GM23338 (cell line): Measurements from ENCODE around the gene TMEM138. TPM values are rescaled to one million over a fixed set of nuclear protein-coding genes. Genes with fewer than 3 reads are reported as not detected.

ENCODE experiments used
- ATAC-seq: fragments of 200-7000 bp; cut with Tn5 transposase; 3 replicates; pipeline ENCODE4 v1.9.1; 2020
- DNase-seq: peaks from one replicate; pipeline ENCODE4 v3.0.0-alpha.2; 2015; ENCODE audit warnings: low spot score
- H2AFZ ChIP-seq: fragments of 200-600 bp; sonication (generic); 2 replicates; pipeline ENCODE4 v1.8.0; 2016; ENCODE audit warnings: antibody characterized with exemption, mild to moderate bottlenecking, moderate library complexity
- H3F3A ChIP-seq: fragments of 200-600 bp; sonication (generic); replicated peaks from 2 replicates; pipeline ENCODE4 v1.8.0; 2017; ENCODE audit warnings: antibody characterized with exemption, mixed run types, low read depth
- H3K27ac ChIP-seq: fragments of 200-600 bp; sonication (generic); 2 replicates; pipeline ENCODE4 v1.6.1; 2016; ENCODE audit warnings: low read depth
- H3K27me3 ChIP-seq: fragments of 200-600 bp; sonication (generic); 2 replicates; pipeline ENCODE4 v1.8.0; 2016; ENCODE audit warnings: mild to moderate bottlenecking, mixed run types, moderate library complexity; ENCODE audit not compliant: insufficient read depth
- H3K36me3 ChIP-seq: fragments of 200-600 bp; sonication (generic); 2 replicates; pipeline ENCODE4 v1.8.0; 2016; ENCODE audit warnings: mild to moderate bottlenecking; ENCODE audit not compliant: insufficient read depth
- H3K4me1 ChIP-seq: fragments of 200-600 bp; sonication (generic); 2 replicates; pipeline ENCODE4 v1.8.0; 2016; ENCODE audit warnings: mild to moderate bottlenecking, moderate library complexity; ENCODE audit not compliant: insufficient read depth
- H3K4me2 ChIP-seq: fragments of 200-600 bp; sonication (generic); 2 replicates; pipeline ENCODE4 v1.7.1; 2017; ENCODE audit warnings: mixed run types
- H3K4me3 ChIP-seq: fragments of 200-600 bp; sonication (generic); 2 replicates; pipeline ENCODE4 v1.6.1; 2016; ENCODE audit warnings: mixed run types
- H3K79me2 ChIP-seq: fragments of 200-600 bp; sonication (generic); replicated peaks from 2 replicates; pipeline ENCODE4 v1.8.0; 2017; ENCODE audit warnings: mild to moderate bottlenecking; ENCODE audit not compliant: insufficient read depth
- H3K9me2 ChIP-seq: fragments of 200-600 bp; sonication (generic); 2 replicates; pipeline ENCODE4 v1.8.0; 2017; ENCODE audit not compliant: insufficient read depth
- H4K20me1 ChIP-seq: fragments of 200-600 bp; sonication (generic); replicated peaks from 2 replicates; pipeline ENCODE4 v1.8.0; 2017; ENCODE audit warnings: mild to moderate bottlenecking; ENCODE audit not compliant: insufficient read depth
- H3K27ac Mint-ChIP-seq: 2 replicates; pipeline ENCODE4 v1.8.0; 2020; ENCODE audit warnings: inconsistent platforms, mild to moderate bottlenecking, moderate library complexity, mixed read lengths
- H3K27me3 Mint-ChIP-seq: 3 replicates; pipeline ENCODE4 v1.8.0; 2022; ENCODE audit warnings: low read depth, mild to moderate bottlenecking, moderate library complexity, mixed read lengths, inconsistent platforms; ENCODE audit not compliant: insufficient read depth, poor library complexity
- H3K36me3 Mint-ChIP-seq: 3 replicates; pipeline ENCODE4 v1.8.0; 2021; ENCODE audit warnings: low read depth, mild to moderate bottlenecking, inconsistent platforms, moderate library complexity, mixed read lengths
- H3K4me1 Mint-ChIP-seq: 3 replicates; pipeline ENCODE4 v1.8.0; 2020; ENCODE audit warnings: mild to moderate bottlenecking, inconsistent platforms, mixed read lengths
- H3K4me3 Mint-ChIP-seq: 3 replicates; pipeline ENCODE4 v1.8.0; 2021; ENCODE audit warnings: moderate library complexity, mild to moderate bottlenecking, inconsistent platforms, mixed read lengths
- H3K9me3 Mint-ChIP-seq: 3 replicates; pipeline ENCODE4 v1.8.0; 2020; ENCODE audit warnings: moderate library complexity, mild to moderate bottlenecking, inconsistent platforms, mixed read lengths
- CREB1 ChIP-seq: fragments of 250-450 bp; sonication (Bioruptor Pico); IDR thresholded peaks from 2 replicates; pipeline ENCODE4 v1.5.0; 2020; ENCODE audit warnings: low read depth, mild to moderate bottlenecking, moderate library complexity
- EZH2 ChIP-seq: fragments of 200-600 bp; sonication (generic); IDR thresholded peaks from one replicate; pipeline ENCODE4 v1.8.0; 2017; ENCODE audit warnings: antibody characterized with exemption, mild to moderate bottlenecking, low read depth; ENCODE audit not compliant: unreplicated experiment
- JUNB ChIP-seq: IDR thresholded peaks from one replicate; pipeline ENCODE4 v1.6.1; 2016; ENCODE audit warnings: antibody characterized with exemption; ENCODE audit not compliant: unreplicated experiment
- NANOG ChIP-seq: IDR thresholded peaks from 2 replicates; pipeline ENCODE4 v1.6.1; 2016; ENCODE audit warnings: antibody characterized with exemption, borderline replicate concordance
- POLR2AphosphoS5 ChIP-seq: IDR thresholded peaks from 2 replicates; pipeline ENCODE4 v1.6.1; 2016; ENCODE audit warnings: antibody characterized with exemption, low read depth
- STAT1 ChIP-seq: IDR thresholded peaks from one replicate; pipeline ENCODE4 v1.6.1; 2016; ENCODE audit warnings: antibody characterized with exemption; ENCODE audit not compliant: unreplicated experiment
- ZNF114 ChIP-seq: fragments of 250-450 bp; sonication (Bioruptor Pico); IDR thresholded peaks from 2 replicates; pipeline ENCODE4 v1.5.0; 2020; ENCODE audit warnings: mild to moderate bottlenecking, moderate library complexity
- ZNF331 ChIP-seq: fragments of 250-450 bp; sonication (Bioruptor Pico); IDR thresholded peaks from 2 replicates; pipeline ENCODE4 v1.5.0; 2020; ENCODE audit warnings: low read depth, mild to moderate bottlenecking, moderate library complexity
- polyA plus RNA-seq: library from polyadenylated mRNA; unstranded; fragments of >200 nt; fragmentation: Nextera tagmentation; extraction: Ambion mirVana; gene quantifications from 2 replicates; pipeline ENCODE4 v1.2.1, GENCODE V29; 2016
- total RNA-seq: library from RNA; depleted of rRNA; stranded (reverse); fragments of >200 nt; shearing (Covaris generic); gene quantifications from 2 replicates; pipeline ENCODE4 v1.2.3, GENCODE V29; 2014
- TF ChIP-seq, protein P1 (sequence below): IDR thresholded peaks from 2 replicates; pipeline ENCODE4 v1.6.1; 2016; ENCODE audit warnings: antibody characterized with exemption
- TF ChIP-seq, protein P2 (sequence below): IDR thresholded peaks from one replicate; pipeline ENCODE4 v1.6.1; 2018; ENCODE audit warnings: antibody characterized with exemption; ENCODE audit not compliant: unreplicated experiment
- TF ChIP-seq, protein P3 (sequence below): fragments of 250-450 bp; sonication (Bioruptor Pico); IDR thresholded peaks from 2 replicates; pipeline ENCODE4 v1.5.0; 2020; ENCODE audit warnings: mild to moderate bottlenecking, moderate library complexity

Gene TMEM138
- total and polyA plus RNA-seq, 2 experiments from 2014 or later = 30.2 to 32.1 TPM

DNA sequence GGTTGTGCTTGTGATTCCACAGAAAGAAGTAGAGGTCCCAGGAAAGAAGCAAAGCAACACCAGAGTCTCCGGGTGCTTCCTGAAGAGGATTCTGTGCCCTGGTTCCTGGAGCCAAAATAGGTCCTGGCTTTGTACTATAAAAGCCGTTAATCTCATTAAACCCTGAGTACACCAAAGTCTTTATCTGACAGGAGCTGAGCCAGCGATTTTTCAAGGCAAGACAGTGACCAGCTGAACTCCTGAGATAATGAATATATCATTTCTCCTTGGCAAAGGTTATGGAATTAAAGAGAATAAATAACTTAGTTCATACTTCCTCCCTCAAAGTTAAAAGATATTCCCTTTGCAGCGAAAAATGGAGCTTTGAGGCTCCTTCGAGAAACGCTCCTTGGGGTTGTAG, 5.2 kb downstream of the TMEM138 start (continued):
- TF ChIP-seq NANOG = no peak
- TF ChIP-seq, protein P1, sequence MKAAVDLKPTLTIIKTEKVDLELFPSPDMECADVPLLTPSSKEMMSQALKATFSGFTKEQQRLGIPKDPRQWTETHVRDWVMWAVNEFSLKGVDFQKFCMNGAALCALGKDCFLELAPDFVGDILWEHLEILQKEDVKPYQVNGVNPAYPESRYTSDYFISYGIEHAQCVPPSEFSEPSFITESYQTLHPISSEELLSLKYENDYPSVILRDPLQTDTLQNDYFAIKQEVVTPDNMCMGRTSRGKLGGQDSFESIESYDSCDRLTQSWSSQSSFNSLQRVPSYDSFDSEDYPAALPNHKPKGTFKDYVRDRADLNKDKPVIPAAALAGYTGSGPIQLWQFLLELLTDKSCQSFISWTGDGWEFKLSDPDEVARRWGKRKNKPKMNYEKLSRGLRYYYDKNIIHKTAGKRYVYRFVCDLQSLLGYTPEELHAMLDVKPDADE = no peak
- TF ChIP-seq ZNF114 (CRISPR knock-in tag) = no peak
- no peak for TF ChIP-seq POLR2AphosphoS5

DNA sequence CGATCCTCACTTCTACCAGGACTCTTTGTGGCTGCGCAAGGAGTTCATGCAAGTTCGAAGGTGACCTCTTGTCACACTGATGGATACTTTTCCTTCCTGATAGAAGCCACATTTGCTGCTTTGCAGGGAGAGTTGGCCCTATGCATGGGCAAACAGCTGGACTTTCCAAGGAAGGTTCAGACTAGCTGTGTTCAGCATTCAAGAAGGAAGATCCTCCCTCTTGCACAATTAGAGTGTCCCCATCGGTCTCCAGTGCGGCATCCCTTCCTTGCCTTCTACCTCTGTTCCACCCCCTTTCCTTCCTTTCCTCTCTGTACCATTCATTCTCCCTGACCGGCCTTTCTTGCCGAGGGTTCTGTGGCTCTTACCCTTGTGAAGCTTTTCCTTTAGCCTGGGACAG, 6.5 kb downstream of the TMEM138 start:
- H3K36me3 ChIP-seq = peaks cover 53% of the 10 kb centered on the region
- no peak overlapping the region for H3K27ac ChIP-seq
- Mint-ChIP-seq H3K9me3 (peaks cover 31% of the 10 kb centered on the region), H3K4me1 (peaks cover 2% of the 10 kb centered on the region; the same call in 1 of the 3 replicates), H3K27me3 (peaks cover 5% of the 10 kb centered on the region), H3K4me3 (no peak overlapping the region; the same call in 2 of the 3 replicates), H3K36me3 (peaks cover 93% of the 10 kb centered on the region), H3K27ac (no peak overlapping the region)
- no peak overlapping the region for H3K4me2 ChIP-seq
- H4K20me1 ChIP-seq = peaks cover 9% of the 10 kb centered on the region
- no peak overlapping the region for H2AFZ ChIP-seq
- no peaks in the 10 kb centered on the region for H3K4me1 ChIP-seq
- H3K79me2 ChIP-seq = peaks cover 7% of the 10 kb centered on the region
- DNase-seq = no peak
- H3K9me2 ChIP-seq = no peaks in the 10 kb centered on the region
- no peak for ATAC-seq
- H3K27me3 ChIP-seq = no peaks in the 10 kb centered on the region
- H3K4me3 ChIP-seq = no peak overlapping the region
- peaks cover 8% of the 10 kb centered on the region; the same call in 1 of the 2 replicates for H3F3A ChIP-seq
- TF ChIP-seq ZNF114 (CRISPR knock-in tag) (no peak), CREB1 (CRISPR knock-in tag) (no peak), NANOG (no peak), POLR2AphosphoS5 (no peak), EZH2 (no peak), STAT1 (no peak), JUNB (no peak), ZNF331 (CRISPR knock-in tag) (no peak)
- TF ChIP-seq, protein P2, sequence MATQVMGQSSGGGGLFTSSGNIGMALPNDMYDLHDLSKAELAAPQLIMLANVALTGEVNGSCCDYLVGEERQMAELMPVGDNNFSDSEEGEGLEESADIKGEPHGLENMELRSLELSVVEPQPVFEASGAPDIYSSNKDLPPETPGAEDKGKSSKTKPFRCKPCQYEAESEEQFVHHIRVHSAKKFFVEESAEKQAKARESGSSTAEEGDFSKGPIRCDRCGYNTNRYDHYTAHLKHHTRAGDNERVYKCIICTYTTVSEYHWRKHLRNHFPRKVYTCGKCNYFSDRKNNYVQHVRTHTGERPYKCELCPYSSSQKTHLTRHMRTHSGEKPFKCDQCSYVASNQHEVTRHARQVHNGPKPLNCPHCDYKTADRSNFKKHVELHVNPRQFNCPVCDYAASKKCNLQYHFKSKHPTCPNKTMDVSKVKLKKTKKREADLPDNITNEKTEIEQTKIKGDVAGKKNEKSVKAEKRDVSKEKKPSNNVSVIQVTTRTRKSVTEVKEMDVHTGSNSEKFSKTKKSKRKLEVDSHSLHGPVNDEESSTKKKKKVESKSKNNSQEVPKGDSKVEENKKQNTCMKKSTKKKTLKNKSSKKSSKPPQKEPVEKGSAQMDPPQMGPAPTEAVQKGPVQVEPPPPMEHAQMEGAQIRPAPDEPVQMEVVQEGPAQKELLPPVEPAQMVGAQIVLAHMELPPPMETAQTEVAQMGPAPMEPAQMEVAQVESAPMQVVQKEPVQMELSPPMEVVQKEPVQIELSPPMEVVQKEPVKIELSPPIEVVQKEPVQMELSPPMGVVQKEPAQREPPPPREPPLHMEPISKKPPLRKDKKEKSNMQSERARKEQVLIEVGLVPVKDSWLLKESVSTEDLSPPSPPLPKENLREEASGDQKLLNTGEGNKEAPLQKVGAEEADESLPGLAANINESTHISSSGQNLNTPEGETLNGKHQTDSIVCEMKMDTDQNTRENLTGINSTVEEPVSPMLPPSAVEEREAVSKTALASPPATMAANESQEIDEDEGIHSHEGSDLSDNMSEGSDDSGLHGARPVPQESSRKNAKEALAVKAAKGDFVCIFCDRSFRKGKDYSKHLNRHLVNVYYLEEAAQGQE = no peak
- TF ChIP-seq, protein P3, sequence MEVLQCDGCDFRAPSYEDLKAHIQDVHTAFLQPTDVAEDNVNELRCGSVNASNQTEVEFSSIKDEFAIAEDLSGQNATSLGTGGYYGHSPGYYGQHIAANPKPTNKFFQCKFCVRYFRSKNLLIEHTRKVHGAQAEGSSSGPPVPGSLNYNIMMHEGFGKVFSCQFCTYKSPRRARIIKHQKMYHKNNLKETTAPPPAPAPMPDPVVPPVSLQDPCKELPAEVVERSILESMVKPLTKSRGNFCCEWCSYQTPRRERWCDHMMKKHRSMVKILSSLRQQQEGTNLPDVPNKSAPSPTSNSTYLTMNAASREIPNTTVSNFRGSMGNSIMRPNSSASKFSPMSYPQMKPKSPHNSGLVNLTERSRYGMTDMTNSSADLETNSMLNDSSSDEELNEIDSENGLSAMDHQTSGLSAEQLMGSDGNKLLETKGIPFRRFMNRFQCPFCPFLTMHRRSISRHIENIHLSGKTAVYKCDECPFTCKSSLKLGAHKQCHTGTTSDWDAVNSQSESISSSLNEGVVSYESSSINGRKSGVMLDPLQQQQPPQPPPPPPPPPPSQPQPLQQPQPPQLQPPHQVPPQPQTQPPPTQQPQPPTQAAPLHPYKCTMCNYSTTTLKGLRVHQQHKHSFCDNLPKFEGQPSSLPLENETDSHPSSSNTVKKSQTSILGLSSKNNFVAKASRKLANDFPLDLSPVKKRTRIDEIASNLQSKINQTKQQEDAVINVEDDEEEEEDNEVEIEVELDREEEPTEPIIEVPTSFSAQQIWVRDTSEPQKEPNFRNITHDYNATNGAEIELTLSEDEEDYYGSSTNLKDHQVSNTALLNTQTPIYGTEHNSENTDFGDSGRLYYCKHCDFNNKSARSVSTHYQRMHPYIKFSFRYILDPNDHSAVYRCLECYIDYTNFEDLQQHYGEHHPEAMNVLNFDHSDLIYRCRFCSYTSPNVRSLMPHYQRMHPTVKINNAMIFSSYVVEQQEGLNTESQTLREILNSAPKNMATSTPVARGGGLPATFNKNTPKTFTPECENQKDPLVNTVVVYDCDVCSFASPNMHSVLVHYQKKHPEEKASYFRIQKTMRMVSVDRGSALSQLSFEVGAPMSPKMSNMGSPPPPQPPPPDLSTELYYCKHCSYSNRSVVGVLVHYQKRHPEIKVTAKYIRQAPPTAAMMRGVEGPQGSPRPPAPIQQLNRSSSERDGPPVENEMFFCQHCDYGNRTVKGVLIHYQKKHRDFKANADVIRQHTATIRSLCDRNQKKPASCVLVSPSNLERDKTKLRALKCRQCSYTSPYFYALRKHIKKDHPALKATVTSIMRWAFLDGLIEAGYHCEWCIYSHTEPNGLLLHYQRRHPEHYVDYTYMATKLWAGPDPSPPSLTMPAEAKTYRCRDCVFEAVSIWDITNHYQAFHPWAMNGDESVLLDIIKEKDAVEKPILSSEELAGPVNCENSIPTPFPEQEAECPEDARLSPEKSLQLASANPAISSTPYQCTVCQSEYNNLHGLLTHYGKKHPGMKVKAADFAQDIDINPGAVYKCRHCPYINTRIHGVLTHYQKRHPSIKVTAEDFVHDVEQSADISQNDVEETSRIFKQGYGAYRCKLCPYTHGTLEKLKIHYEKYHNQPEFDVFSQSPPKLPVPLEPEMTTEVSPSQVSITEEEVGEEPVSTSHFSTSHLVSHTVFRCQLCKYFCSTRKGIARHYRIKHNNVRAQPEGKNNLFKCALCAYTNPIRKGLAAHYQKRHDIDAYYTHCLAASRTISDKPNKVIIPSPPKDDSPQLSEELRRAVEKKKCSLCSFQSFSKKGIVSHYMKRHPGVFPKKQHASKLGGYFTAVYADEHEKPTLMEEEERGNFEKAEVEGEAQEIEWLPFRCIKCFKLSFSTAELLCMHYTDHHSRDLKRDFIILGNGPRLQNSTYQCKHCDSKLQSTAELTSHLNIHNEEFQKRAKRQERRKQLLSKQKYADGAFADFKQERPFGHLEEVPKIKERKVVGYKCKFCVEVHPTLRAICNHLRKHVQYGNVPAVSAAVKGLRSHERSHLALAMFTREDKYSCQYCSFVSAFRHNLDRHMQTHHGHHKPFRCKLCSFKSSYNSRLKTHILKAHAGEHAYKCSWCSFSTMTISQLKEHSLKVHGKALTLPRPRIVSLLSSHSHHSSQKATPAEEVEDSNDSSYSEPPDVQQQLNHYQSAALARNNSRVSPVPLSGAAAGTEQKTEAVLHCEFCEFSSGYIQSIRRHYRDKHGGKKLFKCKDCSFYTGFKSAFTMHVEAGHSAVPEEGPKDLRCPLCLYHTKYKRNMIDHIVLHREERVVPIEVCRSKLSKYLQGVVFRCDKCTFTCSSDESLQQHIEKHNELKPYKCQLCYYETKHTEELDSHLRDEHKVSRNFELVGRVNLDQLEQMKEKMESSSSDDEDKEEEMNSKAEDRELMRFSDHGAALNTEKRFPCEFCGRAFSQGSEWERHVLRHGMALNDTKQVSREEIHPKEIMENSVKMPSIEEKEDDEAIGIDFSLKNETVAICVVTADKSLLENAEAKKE (CRISPR knock-in tag) = no peak
- TF ChIP-seq, protein P1 = no peak
